Activated CD4-positive, alpha-beta T cell treated with anti-CD3 and anti-CD28 coated beads, Interleukin-2, amount 10 ng/mL, durations not matched to agents 24 days and 14 days (primary cell): ENCODE measurements around the gene TEX29. TPM values are rescaled to one million over a fixed set of nuclear protein-coding genes. Genes with fewer than 3 reads are reported as not detected.
A peak's percentile ranks its signal among the peaks of the same experiment; 100 is the strongest.

Experiments
- DNase-seq: peaks from one replicate; pipeline ENCODE4 v3.0.0; 2022
- H3K27ac Mint-ChIP-seq: one replicate; pipeline ENCODE4 v1.8.0; 2022; ENCODE audit warnings: mild to moderate bottlenecking, mixed read lengths
- H3K27me3 Mint-ChIP-seq: one replicate; pipeline ENCODE4 v1.8.0; 2022; ENCODE audit warnings: mixed read lengths
- H3K36me3 Mint-ChIP-seq: one replicate; pipeline ENCODE4 v1.8.0; 2022; ENCODE audit warnings: low read depth, mild to moderate bottlenecking, mixed read lengths
- H3K4me1 Mint-ChIP-seq: one replicate; pipeline ENCODE4 v1.8.0; 2021; ENCODE audit warnings: mixed read lengths
- H3K4me3 Mint-ChIP-seq: one replicate; pipeline ENCODE4 v1.8.0; 2022; ENCODE audit warnings: mild to moderate bottlenecking, moderate library complexity, mixed read lengths
- H3K9me3 Mint-ChIP-seq: one replicate; pipeline ENCODE4 v1.8.0; 2021; ENCODE audit warnings: mixed read lengths
- intact Hi-C: fragments of 100-400 bp; cut with micrococcal nuclease; formaldehyde crosslinking; loops from one replicate; pipeline ENCODE4 v1.15.1; 2023
- total RNA-seq: library from RNA; stranded (reverse); gene quantifications from 2 replicates; pipeline ENCODE4 v1.2.3, GENCODE V29; 2022

TEX29 gene
- total RNA-seq, 1 donor from 2014 or later, result 0.51 TPM

GRCh38 chr13:111283457-111283856, 37.0 kb upstream of the TEX29 start:
- Mint-ChIP-seq H3K27me3 (no peaks in the 10 kb centered on the region), H3K4me3 (no peak overlapping the region), H3K27ac (no peak overlapping the region), H3K36me3 (peaks cover 52% of the 10 kb centered on the region), H3K9me3 (no peaks in the 10 kb centered on the region), H3K4me1 (peaks cover 2% of the 10 kb centered on the region)
- DNase-seq, result no peak
- intact Hi-C loops, result no loop called here

GRCh38 chr13:111283991-111284390, 36.5 kb upstream of the TEX29 start:
- Mint-ChIP-seq H3K27me3 (no peaks in the 10 kb centered on the region), H3K9me3 (no peaks in the 10 kb centered on the region), H3K4me1 (peaks cover 2% of the 10 kb centered on the region), H3K36me3 (peaks cover 48% of the 10 kb centered on the region), H3K27ac (no peak overlapping the region), H3K4me3 (no peak overlapping the region)
- DNase-seq, result no peak
- intact Hi-C loops, result no loop called here

GRCh38 chr13:111284565-111284964, 35.9 kb upstream of the TEX29 start:
- H3K36me3 Mint-ChIP-seq, result peaks cover 52% of the 10 kb centered on the region
- intact Hi-C loops, result no loop called here

DNA sequence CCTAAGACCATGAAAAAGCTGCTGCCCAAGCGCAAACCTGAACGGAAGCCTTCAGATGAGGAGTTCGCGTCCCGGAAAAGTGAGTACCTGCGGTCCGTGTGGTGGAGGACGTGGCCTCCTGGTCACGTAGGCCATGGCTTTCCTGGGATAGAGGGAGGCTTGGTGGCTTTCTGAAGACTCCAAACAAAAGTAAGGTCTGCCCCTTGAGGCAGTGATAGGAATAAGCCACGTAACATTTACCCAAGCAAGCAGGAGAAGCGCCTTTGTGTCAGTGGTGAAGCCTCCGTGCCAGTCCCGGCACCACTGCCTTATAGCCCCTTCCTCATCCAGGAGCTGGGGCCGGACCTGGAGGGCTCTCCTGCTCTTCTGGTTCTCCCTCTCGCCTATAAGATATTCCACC, 34.3 kb upstream of the TEX29 start:
- Mint-ChIP-seq H3K9me3 (no peaks in the 10 kb centered on the region), H3K27ac (no peak overlapping the region), H3K27me3 (no peaks in the 10 kb centered on the region), H3K4me3 (no peak overlapping the region), H3K36me3 (peaks cover 50% of the 10 kb centered on the region), H3K4me1 (peaks cover 2% of the 10 kb centered on the region)
- intact Hi-C loops, result no loop called here
- DNase-seq, result no peak

More at GRCh38 chr13:111284565-111284964, 35.9 kb upstream of the TEX29 start:
- DNase-seq, result no peak
- Mint-ChIP-seq H3K27ac (no peak overlapping the region), H3K4me3 (no peak overlapping the region), H3K27me3 (no peaks in the 10 kb centered on the region), H3K9me3 (no peaks in the 10 kb centered on the region), H3K4me1 (peaks cover 2% of the 10 kb centered on the region)

GRCh38 chr13:111286749-111287148, 33.7 kb upstream of the TEX29 start:
- Mint-ChIP-seq H3K36me3 (peaks cover 47% of the 10 kb centered on the region), H3K9me3 (no peaks in the 10 kb centered on the region), H3K27me3 (no peaks in the 10 kb centered on the region), H3K27ac (no peak overlapping the region), H3K4me3 (no peak overlapping the region), H3K4me1 (peaks cover 2% of the 10 kb centered on the region)
- DNase-seq, result no peak
- intact Hi-C loops, result no loop called here

- no peaks in the 10 kb centered on the region for H3K9me3 Mint-ChIP-seq
- H3K36me3 Mint-ChIP-seq, result peaks cover 50% of the 10 kb centered on the region
- intact Hi-C loops, result no loop called here
- H3K27me3 Mint-ChIP-seq, result no peaks in the 10 kb centered on the region
- H3K4me1 Mint-ChIP-seq, result peaks cover 2% of the 10 kb centered on the region
- peak overlapping the region; percentile 8 for H3K27ac Mint-ChIP-seq
- DNase-seq, result no peak
- no peak overlapping the region for H3K4me3 Mint-ChIP-seq
Observed at GRCh38 chr13:111287201-111287600, 33.2 kb upstream of the TEX29 start.

- no peaks in the 10 kb centered on the region for H3K9me3 Mint-ChIP-seq
- intact Hi-C loops, result no loop called here
- peaks cover 2% of the 10 kb centered on the region for H3K4me1 Mint-ChIP-seq
- H3K4me3 Mint-ChIP-seq, result no peak overlapping the region
- H3K27me3 Mint-ChIP-seq, result no peaks in the 10 kb centered on the region
- H3K27ac Mint-ChIP-seq, result no peak overlapping the region
- no peak for DNase-seq
- H3K36me3 Mint-ChIP-seq, result peaks cover 52% of the 10 kb centered on the region
Observed at GRCh38 chr13:111288276-111288675, 32.2 kb upstream of the TEX29 start.

DNA sequence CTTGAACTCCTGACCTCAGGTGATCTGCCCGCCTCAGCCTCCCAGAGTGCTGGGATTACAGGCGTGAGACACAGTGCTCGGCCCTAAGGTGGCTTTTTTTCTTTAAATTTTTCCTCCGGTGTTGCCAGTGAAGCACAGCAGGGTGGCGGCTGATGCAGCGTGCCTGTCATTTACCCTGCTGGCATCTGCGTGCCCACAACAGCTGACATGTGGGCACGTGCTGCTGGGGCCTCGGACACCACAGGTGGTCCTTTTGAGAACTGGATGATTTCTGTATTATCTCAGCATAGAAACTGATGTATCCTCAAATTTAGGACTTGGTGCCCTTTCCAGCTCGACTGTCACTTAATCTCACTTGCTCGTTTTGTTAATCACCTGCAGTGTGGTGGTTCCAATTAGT, 31.2 kb upstream of the TEX29 start:
- Mint-ChIP-seq H3K27ac (no peak overlapping the region), H3K36me3 (peaks cover 49% of the 10 kb centered on the region), H3K9me3 (no peaks in the 10 kb centered on the region), H3K4me1 (no peaks in the 10 kb centered on the region), H3K27me3 (no peaks in the 10 kb centered on the region), H3K4me3 (no peak overlapping the region)
- intact Hi-C loops, result no loop called here
- no peak for DNase-seq

- no peak overlapping the region for H3K4me3 Mint-ChIP-seq
- peaks cover 8% of the 10 kb centered on the region for H3K4me1 Mint-ChIP-seq
- DNase-seq, result no peak
- peaks cover 38% of the 10 kb centered on the region for H3K36me3 Mint-ChIP-seq
- intact Hi-C loops, result no loop called here
- no peaks in the 10 kb centered on the region for H3K27me3 Mint-ChIP-seq
- H3K27ac Mint-ChIP-seq, result no peak overlapping the region
- no peaks in the 10 kb centered on the region for H3K9me3 Mint-ChIP-seq
Observed at GRCh38 chr13:111291908-111292307, 28.5 kb upstream of the TEX29 start.

GRCh38 chr13:111292710-111293485, 27.5 kb upstream of the TEX29 start:
- Mint-ChIP-seq H3K4me1 (peaks cover 8% of the 10 kb centered on the region), H3K4me3 (no peak overlapping the region), H3K36me3 (peaks cover 35% of the 10 kb centered on the region), H3K27me3 (no peaks in the 10 kb centered on the region), H3K9me3 (no peaks in the 10 kb centered on the region), H3K27ac (no peak overlapping the region)
- no peak for DNase-seq
- intact Hi-C loops, result no loop called here

- peaks cover 8% of the 10 kb centered on the region for H3K4me1 Mint-ChIP-seq
- intact Hi-C loops, result no loop called here
- no peak overlapping the region for H3K27ac Mint-ChIP-seq
- DNase-seq, result no peak
- no peaks in the 10 kb centered on the region for H3K27me3 Mint-ChIP-seq
- H3K9me3 Mint-ChIP-seq, result no peaks in the 10 kb centered on the region
- no peak overlapping the region for H3K4me3 Mint-ChIP-seq
- H3K36me3 Mint-ChIP-seq, result peaks cover 34% of the 10 kb centered on the region
Observed at GRCh38 chr13:111295886-111296285, 24.6 kb upstream of the TEX29 start.

- intact Hi-C loops, result no loop called here
- Mint-ChIP-seq H3K4me1 (peaks cover 8% of the 10 kb centered on the region), H3K27ac (no peak overlapping the region), H3K36me3 (peaks cover 34% of the 10 kb centered on the region), H3K4me3 (no peak overlapping the region), H3K9me3 (no peaks in the 10 kb centered on the region), H3K27me3 (no peaks in the 10 kb centered on the region)
- no peak for DNase-seq
Observed at GRCh38 chr13:111296417-111296816, 24.0 kb upstream of the TEX29 start.

DNA sequence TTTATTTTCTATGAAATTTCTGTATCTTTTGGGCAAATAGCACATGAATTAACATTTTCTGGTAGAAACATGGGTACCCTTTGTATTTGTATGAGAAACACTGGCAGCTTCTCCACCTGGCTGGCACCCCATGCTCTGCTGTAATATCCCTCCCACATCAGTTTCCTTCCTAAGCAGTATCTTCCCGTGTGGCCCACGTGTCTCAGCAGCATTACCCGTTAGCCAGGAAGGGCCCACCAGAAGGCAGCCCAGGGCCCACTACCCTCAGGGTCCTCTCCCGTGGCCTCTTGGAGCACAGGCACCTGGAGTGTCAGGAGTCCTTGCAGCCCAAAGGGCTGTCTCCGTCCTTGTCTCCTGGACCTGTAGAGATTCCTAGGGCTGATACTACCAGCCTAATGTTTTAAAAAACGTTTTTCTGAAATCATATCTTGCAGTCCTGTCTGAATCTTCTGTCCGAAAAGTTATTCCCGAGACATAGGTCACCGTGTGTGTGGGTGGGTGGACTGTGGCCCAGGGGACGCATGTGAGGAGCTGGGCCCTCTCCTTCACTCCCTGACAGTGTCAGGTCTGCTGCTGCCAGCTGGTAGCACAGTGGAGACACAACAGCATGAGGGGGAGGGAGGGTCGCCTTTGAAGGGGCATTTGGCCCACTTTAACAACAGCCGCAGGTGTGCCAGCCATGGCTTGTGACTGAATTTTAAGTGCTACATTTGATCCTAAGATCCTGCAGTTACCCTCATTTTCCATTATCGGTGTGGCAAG, 22.0 kb upstream of the TEX29 start:
- intact Hi-C loops, result no loop called here
- Mint-ChIP-seq H3K36me3 (peaks cover 38% of the 10 kb centered on the region), H3K27ac (no peak overlapping the region), H3K9me3 (no peaks in the 10 kb centered on the region), H3K4me3 (no peak overlapping the region), H3K4me1 (peaks cover 8% of the 10 kb centered on the region), H3K27me3 (no peaks in the 10 kb centered on the region)
- DNase-seq, result no peak

- peaks cover 60% of the 10 kb centered on the region for H3K36me3 Mint-ChIP-seq
Observed at GRCh38 chr13:111302045-111302726, 18.3 kb upstream of the TEX29 start.

More at GRCh38 chr13:111302045-111302726, 18.3 kb upstream of the TEX29 start:
- Mint-ChIP-seq H3K4me1 (peaks cover 10% of the 10 kb centered on the region), H3K9me3 (peaks cover 5% of the 10 kb centered on the region), H3K4me3 (no peak overlapping the region), H3K27ac (no peak overlapping the region), H3K27me3 (no peaks in the 10 kb centered on the region)
- DNase-seq, result no peak
- intact Hi-C loops, result no loop called here
